HG03097 (cell line): ENCODE measurements around the gene ZNF17.

ENCODE experiments used
- ATAC-seq: cut with Tn5 transposase; IDR thresholded peaks from one replicate; pipeline ENCODE4 v1.9.1; 2021; ENCODE audit not compliant: unreplicated experiment, low FRiP score

The ZNF17 gene

GRCh38 chr19:57421037-57421436, 10.1 kb downstream of the ZNF17 start:
- ATAC-seq: no peak

GRCh38 chr19:57434386-57435061, 23.6 kb downstream of the ZNF17 start:
- peak; percentile 18 for ATAC-seq

- peak; percentile 96 for ATAC-seq
Measured at GRCh38 chr19:57435062-57435978, 24.4 kb downstream of the ZNF17 start, which contains the start of gene ZNF749. ZNF749 (plus strand) TSS chr19:57435325; CDS start chr19:57435579, 254 bp downstream.

- no peak for ATAC-seq
Measured at GRCh38 chr19:57436417-57436816, 25.5 kb downstream of the ZNF17 start.

GRCh38 chr19:57437931-57438330, 27.0 kb downstream of the ZNF17 start:
- ATAC-seq: no peak

- no peak for ATAC-seq
Measured at GRCh38 chr19:57438925-57439324, 28.0 kb downstream of the ZNF17 start.

- ATAC-seq: no peak
Measured at GRCh38 chr19:57441979-57442752, 31.2 kb downstream of the ZNF17 start.

GRCh38 chr19:57443121-57443696, 32.2 kb downstream of the ZNF17 start:
- ATAC-seq: no peak

- no peak for ATAC-seq
Measured at GRCh38 chr19:57452307-57452706, 41.3 kb downstream of the ZNF17 start.

GRCh38 chr19:57465680-57466381, 54.9 kb downstream of the ZNF17 start:
- ATAC-seq: no peak

GRCh38 chr19:57466489-57466888, 55.5 kb downstream of the ZNF17 start:
- ATAC-seq: no peak
